Measurements from ENCODE around the gene RAMP1.

Gene RAMP1

DNA sequence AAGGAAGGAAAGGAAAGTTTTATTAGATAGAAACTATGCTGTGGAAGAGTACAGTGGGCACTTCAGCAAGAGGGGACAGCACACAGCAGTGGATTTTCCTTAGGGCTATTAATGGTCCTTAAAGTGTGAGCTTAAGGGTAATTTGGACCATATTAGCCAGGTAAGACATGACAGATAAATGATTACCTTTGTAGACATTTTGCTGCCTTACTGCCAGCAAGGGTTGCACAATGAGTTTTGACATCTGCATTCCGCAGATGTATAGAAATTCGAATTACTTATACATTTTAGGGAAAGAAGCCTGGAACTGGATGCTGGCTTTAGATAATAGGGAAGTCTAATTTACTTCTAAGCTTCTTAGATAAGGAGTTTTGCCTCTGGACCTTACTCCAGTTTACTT lies 93.4 kb downstream of the RAMP1 start:
- no peak for TF ChIP-seq CTCF (conservative IDR thresholded peaks at IDR 0.05; ENCODE audit: low read depth, low read length)
- no peak for DNase-seq (ENCODE audit: low read depth)
- no peak overlapping the region for H3K4me3 ChIP-seq (ENCODE audit: low read length)

GRCh38 chr2:237955640-237956401 lies 96.4 kb downstream of the RAMP1 start:
- DNase-seq (ENCODE audit: low read depth) = no peak
- H3K4me3 ChIP-seq (ENCODE audit: low read length) = no peak overlapping the region
- no peak for TF ChIP-seq CTCF (conservative IDR thresholded peaks at IDR 0.05; ENCODE audit: low read depth, low read length)

- TF ChIP-seq CTCF (conservative IDR thresholded peaks at IDR 0.05; ENCODE audit: low read depth, low read length) = no peak
- no peak overlapping the region for H3K4me3 ChIP-seq (ENCODE audit: low read length)
- DNase-seq (ENCODE audit: low read depth) = no peak
Observed at GRCh38 chr2:237956402-237956736, 96.9 kb downstream of the RAMP1 start.

DNA sequence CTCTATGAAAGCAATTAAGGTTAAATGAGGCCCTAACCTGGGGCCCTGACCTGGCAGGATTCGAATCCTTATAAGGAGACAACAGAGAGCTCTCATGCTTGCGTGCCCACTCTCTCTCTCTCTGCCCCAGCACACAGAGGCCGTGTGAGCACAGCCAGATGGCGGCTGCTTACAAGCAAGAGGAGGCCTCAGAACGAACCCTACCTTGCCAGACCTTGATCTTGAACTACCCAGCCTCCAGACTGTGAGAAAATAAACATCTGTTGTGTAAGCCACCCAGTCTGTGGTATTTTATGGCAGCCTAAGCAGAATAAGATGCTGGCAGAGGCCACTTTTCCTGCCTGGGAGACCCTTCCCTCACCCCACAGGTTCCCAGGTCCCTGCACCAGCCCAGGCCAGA lies 102.2 kb downstream of the RAMP1 start:
- no peak overlapping the region for H3K4me3 ChIP-seq (ENCODE audit: low read length)
- TF ChIP-seq CTCF (conservative IDR thresholded peaks at IDR 0.05; ENCODE audit: low read depth, low read length) = no peak
- DNase-seq (ENCODE audit: low read depth) = no peak

All from retinal pigment epithelial cell (primary cell).